ENCODE data around the gene ASB7. TPM values are rescaled to one million over a fixed set of nuclear protein-coding genes. Genes with fewer than 3 reads are reported as not detected.

ASB7 gene
- polyA plus RNA-seq, 3 donors, result 5.3 to 9.8 (median 7.6) TPM

DNA sequence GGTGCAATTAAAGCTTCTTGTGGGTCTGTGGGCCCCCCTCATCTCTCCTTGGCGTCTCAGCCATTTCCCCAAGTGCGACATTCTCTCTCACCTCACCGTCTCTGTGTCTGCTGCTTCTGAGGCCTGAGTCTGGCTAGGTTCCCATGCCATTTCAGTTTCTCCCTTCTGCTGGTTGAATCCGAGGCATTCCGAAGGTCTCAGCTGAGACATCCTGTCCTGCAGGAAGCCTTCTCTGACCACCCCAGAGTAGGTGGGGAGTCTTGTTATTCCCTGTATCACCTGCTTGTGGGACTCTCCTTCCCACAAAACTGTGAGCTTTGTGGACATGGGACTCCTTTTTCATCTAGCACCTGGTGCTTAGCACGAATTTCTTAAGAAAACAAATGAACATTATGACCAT, 78.3 kb downstream of the ASB7 start:
- no peak overlapping the region for H2AFZ ChIP-seq (ENCODE audit: insufficient read depth, low read depth, low read length, poor library complexity, severe bottlenecking)
- H3K27ac ChIP-seq (ENCODE audit: low read depth in 1 of 2, low read length in 2 of 2), result no peak overlapping the region
- Mint-ChIP-seq H3K9me3 (peaks cover 9 to 35% (median 21%) of the 10 kb centered on the region in 7 donors), H3K27me3 (ENCODE audit: low read depth in 3 of 3) (peaks cover 6 to 11% (median 8%) of the 10 kb centered on the region in 3 donors), H3K4me1 (no peaks in the 10 kb centered on the region), H3K27ac (no peak overlapping the region), H3K4me3 (no peak overlapping the region), H3K36me3 (no peaks in the 10 kb centered on the region)
- H4K20me1 ChIP-seq (ENCODE audit: insufficient read depth, low read length), result no peaks in the 10 kb centered on the region
- H3K36me3 ChIP-seq (replicated peaks in 1 of 2; ENCODE audit: control insufficient read depth in 1 of 2, insufficient read depth in 2 of 2, low read length in 2 of 2), result no peaks in the 10 kb centered on the region
- no peak overlapping the region for H3K4me2 ChIP-seq (replicated peaks; ENCODE audit: extremely low read depth, low read length, poor library complexity, severe bottlenecking)
- H3K79me2 ChIP-seq (ENCODE audit: insufficient read depth, low read length), result no peaks in the 10 kb centered on the region
- intact Hi-C loops (cut with micrococcal nuclease), result no loop called here
- no peaks in the 10 kb centered on the region for H3K4me1 ChIP-seq (ENCODE audit: control insufficient read depth in 1 of 2, insufficient read depth in 2 of 2, low read length in 2 of 2)
- H3K4me3 ChIP-seq (replicated peaks in 1 of 3; ENCODE audit: low read depth in 2 of 3, low read length in 3 of 3), result no peak overlapping the region
- 88% methylated on average over 3 of the region's 6 CpGs for WGBS (ENCODE audit: insufficient coverage)
- H3K9me3 ChIP-seq (replicated peaks in 1 of 2; ENCODE audit: control insufficient read depth in 1 of 2, insufficient read depth in 1 of 2, low read length in 2 of 2), result peaks cover 0 to 24% of the 10 kb centered on the region in 2 donors
- no peak overlapping the region for H3K9ac ChIP-seq (ENCODE audit: insufficient read depth, low read length, poor library complexity, severe bottlenecking)
- DNase-seq, result no peak
- H3K27me3 ChIP-seq (ENCODE audit: control insufficient read depth in 2 of 2, insufficient read depth in 2 of 2, low read length in 2 of 2), result no peaks in the 10 kb centered on the region
- TF ChIP-seq, protein P1, sequence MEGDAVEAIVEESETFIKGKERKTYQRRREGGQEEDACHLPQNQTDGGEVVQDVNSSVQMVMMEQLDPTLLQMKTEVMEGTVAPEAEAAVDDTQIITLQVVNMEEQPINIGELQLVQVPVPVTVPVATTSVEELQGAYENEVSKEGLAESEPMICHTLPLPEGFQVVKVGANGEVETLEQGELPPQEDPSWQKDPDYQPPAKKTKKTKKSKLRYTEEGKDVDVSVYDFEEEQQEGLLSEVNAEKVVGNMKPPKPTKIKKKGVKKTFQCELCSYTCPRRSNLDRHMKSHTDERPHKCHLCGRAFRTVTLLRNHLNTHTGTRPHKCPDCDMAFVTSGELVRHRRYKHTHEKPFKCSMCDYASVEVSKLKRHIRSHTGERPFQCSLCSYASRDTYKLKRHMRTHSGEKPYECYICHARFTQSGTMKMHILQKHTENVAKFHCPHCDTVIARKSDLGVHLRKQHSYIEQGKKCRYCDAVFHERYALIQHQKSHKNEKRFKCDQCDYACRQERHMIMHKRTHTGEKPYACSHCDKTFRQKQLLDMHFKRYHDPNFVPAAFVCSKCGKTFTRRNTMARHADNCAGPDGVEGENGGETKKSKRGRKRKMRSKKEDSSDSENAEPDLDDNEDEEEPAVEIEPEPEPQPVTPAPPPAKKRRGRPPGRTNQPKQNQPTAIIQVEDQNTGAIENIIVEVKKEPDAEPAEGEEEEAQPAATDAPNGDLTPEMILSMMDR (IDR thresholded peaks at IDR 0.05), result no peak

- no peaks in the 10 kb centered on the region for H4K20me1 ChIP-seq (ENCODE audit: insufficient read depth, low read length)
- H3K9me3 Mint-ChIP-seq, result peaks cover 9 to 35% (median 21%) of the 10 kb centered on the region in 7 donors
- no peaks in the 10 kb centered on the region for H3K27me3 ChIP-seq (ENCODE audit: control insufficient read depth in 2 of 2, insufficient read depth in 2 of 2, low read length in 2 of 2)
- no peak overlapping the region for H3K27ac ChIP-seq (ENCODE audit: low read depth in 1 of 2, low read length in 2 of 2)
- peaks cover 4 to 11% (median 6%) of the 10 kb centered on the region in 3 donors for H3K27me3 Mint-ChIP-seq (ENCODE audit: low read depth in 3 of 3)
- no peaks in the 10 kb centered on the region for H3K4me1 Mint-ChIP-seq
- no peak for DNase-seq
- intact Hi-C loops (cut with micrococcal nuclease), result no loop called here
- H2AFZ ChIP-seq (ENCODE audit: insufficient read depth, low read depth, low read length, poor library complexity, severe bottlenecking), result no peak overlapping the region
- no peak overlapping the region for H3K9ac ChIP-seq (ENCODE audit: insufficient read depth, low read length, poor library complexity, severe bottlenecking)
- H3K4me1 ChIP-seq (ENCODE audit: control insufficient read depth in 1 of 2, insufficient read depth in 2 of 2, low read length in 2 of 2), result no peaks in the 10 kb centered on the region
- no peak overlapping the region for H3K4me3 Mint-ChIP-seq
- no peaks in the 10 kb centered on the region for H3K79me2 ChIP-seq (ENCODE audit: insufficient read depth, low read length)
- no peaks in the 10 kb centered on the region for H3K36me3 Mint-ChIP-seq
- TF ChIP-seq, protein P1 (IDR thresholded peaks at IDR 0.05), result no peak
- H3K4me3 ChIP-seq (replicated peaks in 1 of 3; ENCODE audit: low read depth in 2 of 3, low read length in 3 of 3), result no peak overlapping the region
- H3K4me2 ChIP-seq (replicated peaks; ENCODE audit: extremely low read depth, low read length, poor library complexity, severe bottlenecking), result no peak overlapping the region
- H3K27ac Mint-ChIP-seq, result no peak overlapping the region
- peaks cover 0 to 24% of the 10 kb centered on the region in 2 donors for H3K9me3 ChIP-seq (replicated peaks in 1 of 2; ENCODE audit: control insufficient read depth in 1 of 2, insufficient read depth in 1 of 2, low read length in 2 of 2)
- WGBS (ENCODE audit: insufficient coverage), result 100% methylated on average over 1 of the region's 3 CpGs
- H3K36me3 ChIP-seq (replicated peaks in 1 of 2; ENCODE audit: control insufficient read depth in 1 of 2, insufficient read depth in 2 of 2, low read length in 2 of 2), result no peaks in the 10 kb centered on the region
These were observed 79.0 kb downstream of the ASB7 start for GRCh38 chr15:100681335-100681746.

Measured in CD14-positive monocyte (primary cell).